HEK293 (cell line): ENCODE data around the gene SMIM27.
A peak's percentile ranks its signal among the peaks of the same experiment; 100 is the strongest.

Experiments used
- CTCF ChIA-PET: fragments of 350-600 bp; formaldehyde crosslinking; extraction: SDS; loops from one replicate; lab custom pipeline; 2021; ENCODE audit warnings: antibody characterized with exemption; lab: Yijun Ruan, JAX
- POLR2A ChIA-PET: fragments of 300-600 bp; formaldehyde crosslinking; extraction: SDS; loops from one replicate; lab custom pipeline; 2020; ENCODE audit warnings: antibody characterized with exemption, inconsistent platforms; lab: Yijun Ruan, JAX
- H3K27ac ChIP-seq: fragments of 200-500 bp; sonication (Bioruptor generic); 2 replicates; pipeline ENCODE4 v1.5.1; 2014; ENCODE audit warnings: low read depth, low read length, control low read depth, inconsistent platforms; ENCODE audit errors: extremely low read depth
- H3K36me3 ChIP-seq, 2 experiments: fragments of 200-500 bp in 1 of 2; sonication (Bioruptor generic) in 1 of 2; 1 replicate in 1 of 2; 2 replicates in 1 of 2; pipeline ENCODE4 v1.5.1; 2014 to 2017; ENCODE audit warnings: inconsistent platforms in 2 of 2, low read length in 2 of 2; ENCODE audit not compliant: control insufficient read depth in 2 of 2, insufficient read depth in 1 of 2
- H3K4me1 ChIP-seq: fragments of 200-500 bp; sonication (Bioruptor generic); 2 replicates; pipeline ENCODE4 v1.5.1; 2014; ENCODE audit warnings: mild to moderate bottlenecking, low read length, inconsistent platforms; ENCODE audit not compliant: control insufficient read depth, insufficient read depth
- H3K4me3 ChIP-seq: 2 replicates; pipeline ENCODE4 v1.5.1; 2011; ENCODE audit warnings: low read depth, mild to moderate bottlenecking, control low read depth, low read length, moderate library complexity
- H3K9me3 ChIP-seq: fragments of 200-500 bp; sonication (Bioruptor generic); 2 replicates; pipeline ENCODE4 v1.5.1; 2014; ENCODE audit warnings: low read depth, low read length, inconsistent platforms; ENCODE audit not compliant: control insufficient read depth, insufficient read depth
- IKZF3 ChIP-seq: fragments of 450-650 bp; IDR thresholded peaks from 2 replicates; pipeline ENCODE4 v1.5.0; 2018; ENCODE audit warnings: missing biosample characterization, mild to moderate bottlenecking, missing genetic modification characterization, moderate library complexity
- MYNN ChIP-seq: fragments of 450-650 bp; formaldehyde crosslinking; IDR thresholded peaks from 2 replicates; pipeline ENCODE4 v1.5.1; 2016; ENCODE audit warnings: missing biosample characterization, missing genetic modification characterization, borderline replicate concordance
- PRDM1 ChIP-seq: fragments of 450-650 bp; formaldehyde crosslinking; IDR thresholded peaks from 2 replicates; pipeline ENCODE4; 2016; ENCODE audit warnings: missing biosample characterization, missing genetic modification characterization
- SP2 ChIP-seq: fragments of 450-650 bp; formaldehyde crosslinking; IDR thresholded peaks from 2 replicates; pipeline ENCODE4 v1.5.1; 2016; ENCODE audit warnings: missing biosample characterization, missing genetic modification characterization
- WT1 ChIP-seq: fragments of 450-650 bp; formaldehyde crosslinking; IDR thresholded peaks from 2 replicates; pipeline ENCODE4 v1.5.1; 2016; ENCODE audit warnings: missing biosample characterization, missing genetic modification characterization
- YY1 ChIP-seq: fragments of 450-650 bp; formaldehyde crosslinking; IDR thresholded peaks from 2 replicates; pipeline ENCODE4 v1.5.1; 2018; ENCODE audit warnings: missing biosample characterization, missing genetic modification characterization
- ZBTB1 ChIP-seq: fragments of 450-650 bp; formaldehyde crosslinking; IDR thresholded peaks from 2 replicates; pipeline ENCODE4 v1.5.1; 2016; ENCODE audit warnings: missing biosample characterization, missing genetic modification characterization
- ZBTB20 ChIP-seq: fragments of 450-650 bp; formaldehyde crosslinking; IDR thresholded peaks from 2 replicates; pipeline ENCODE4 v1.5.1; 2016; ENCODE audit warnings: missing biosample characterization, missing genetic modification characterization
- ZNF23 ChIP-seq: fragments of 450-650 bp; formaldehyde crosslinking; IDR thresholded peaks from 2 replicates; pipeline ENCODE4 v1.5.1; 2016; ENCODE audit warnings: missing biosample characterization, missing genetic modification characterization, borderline replicate concordance
- ZNF24 ChIP-seq: fragments of 450-650 bp; formaldehyde crosslinking; IDR thresholded peaks from 2 replicates; pipeline ENCODE4 v1.5.1; 2016; ENCODE audit warnings: missing biosample characterization, missing genetic modification characterization
- ZNF404 ChIP-seq: fragments of 450-650 bp; formaldehyde crosslinking; IDR thresholded peaks from 2 replicates; pipeline ENCODE4 v1.5.1; 2017; ENCODE audit warnings: missing biosample characterization, missing genetic modification characterization
- ZNF521 ChIP-seq: fragments of 450-650 bp; formaldehyde crosslinking; IDR thresholded peaks from 2 replicates; pipeline ENCODE4 v1.5.1; 2017; ENCODE audit warnings: missing biosample characterization, mild to moderate bottlenecking, missing genetic modification characterization
- ZNF561 ChIP-seq: fragments of 450-650 bp; IDR thresholded peaks from 2 replicates; pipeline ENCODE4 v1.5.1; 2018; ENCODE audit warnings: missing biosample characterization, missing genetic modification characterization, borderline replicate concordance
- ZNF654 ChIP-seq: fragments of 450-650 bp; formaldehyde crosslinking; IDR thresholded peaks from 2 replicates; pipeline ENCODE4 v1.5.1; 2016; ENCODE audit warnings: low read depth, missing biosample characterization, missing genetic modification characterization
- ZNF660 ChIP-seq: fragments of 450-650 bp; IDR thresholded peaks from 2 replicates; pipeline ENCODE4 v1.5.1; 2018; ENCODE audit warnings: missing biosample characterization, mild to moderate bottlenecking, missing genetic modification characterization
- ZNF837 ChIP-seq: fragments of 450-650 bp; formaldehyde crosslinking; IDR thresholded peaks from 2 replicates; pipeline ENCODE4 v1.5.1; 2016; ENCODE audit warnings: missing biosample characterization, missing genetic modification characterization
- ZNF843 ChIP-seq: fragments of 450-650 bp; formaldehyde crosslinking; IDR thresholded peaks from 2 replicates; pipeline ENCODE4 v1.5.1; 2016; ENCODE audit warnings: missing biosample characterization, missing genetic modification characterization
- TF ChIP-seq, protein P1 (sequence below): fragments of 450-650 bp; formaldehyde crosslinking; IDR thresholded peaks from 2 replicates; pipeline ENCODE4 v1.5.1; 2016; ENCODE audit warnings: missing biosample characterization, missing genetic modification characterization
- TF ChIP-seq, protein P2 (sequence below): fragments of 450-650 bp; formaldehyde crosslinking; IDR thresholded peaks from 2 replicates; pipeline ENCODE4 v1.5.1; 2017; ENCODE audit warnings: missing biosample characterization, missing genetic modification characterization
- TF ChIP-seq, protein P3 (sequence below): fragments of 450-650 bp; formaldehyde crosslinking; IDR thresholded peaks from 2 replicates; pipeline ENCODE4 v1.5.1; 2016; ENCODE audit warnings: missing biosample characterization, missing genetic modification characterization
- TF ChIP-seq, protein P4 (sequence below): fragments of 450-650 bp; formaldehyde crosslinking; optimal IDR thresholded peaks from 2 replicates; pipeline ENCODE3; 2016; ENCODE audit warnings: missing biosample characterization, mild to moderate bottlenecking, missing genetic modification characterization
- TF ChIP-seq, protein P5 (sequence below): fragments of 450-650 bp; IDR thresholded peaks from 2 replicates; pipeline ENCODE4 v1.5.1; 2018; ENCODE audit warnings: missing biosample characterization, missing genetic modification characterization

The SMIM27 gene

DNA sequence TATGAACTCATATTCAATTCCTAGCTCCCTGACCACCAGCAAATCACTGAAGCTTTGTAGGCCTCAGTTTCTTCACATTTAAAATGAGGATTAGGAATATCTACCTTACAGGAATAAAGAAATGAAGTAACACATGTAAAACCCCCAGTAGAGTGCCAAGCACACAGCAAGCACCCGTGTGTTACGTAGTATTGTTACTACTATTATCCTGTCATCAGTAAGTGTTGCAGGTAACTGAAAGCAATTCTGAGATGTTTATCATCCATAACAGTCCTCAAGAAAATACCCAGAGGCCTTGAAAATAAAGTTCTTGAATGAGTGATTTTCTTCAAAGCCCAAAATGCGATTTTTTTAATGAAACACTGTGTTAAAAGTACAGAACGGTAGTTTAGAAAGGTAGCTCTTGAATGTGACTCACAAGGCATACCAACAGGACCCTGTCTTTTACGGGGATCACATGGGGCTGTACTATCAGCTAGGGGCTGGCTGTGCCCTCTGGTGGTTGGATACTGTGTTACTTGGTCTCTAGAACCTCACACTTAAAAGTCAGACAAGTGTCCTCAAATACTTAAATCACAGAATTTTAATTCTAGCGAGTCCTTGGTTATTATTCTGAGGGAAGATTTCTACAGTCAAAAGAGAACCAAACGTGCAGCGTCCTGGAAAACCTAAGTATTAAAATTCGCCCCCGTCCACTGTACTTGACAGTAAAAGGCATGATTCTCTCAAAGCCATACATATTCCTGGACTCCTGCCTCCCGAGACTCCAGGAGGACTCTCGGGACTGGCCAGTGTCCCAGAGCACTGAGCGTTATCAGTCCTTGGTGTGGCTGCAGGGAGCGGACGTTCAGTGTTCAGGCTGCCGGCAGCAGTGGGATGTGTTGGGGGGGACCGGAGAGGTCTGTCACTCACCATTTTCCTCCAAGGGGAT is 20.1 kb downstream of the SMIM27 start:
- TF ChIP-seq ZNF837 (tag by site-specific recombination) (no peak), ZNF654 (tag by site-specific recombination) (peak; percentile 45), ZNF843 (tag by site-specific recombination) (no peak), ZNF521 (tag by site-specific recombination) (no peak), SP2 (tag by site-specific recombination) (no peak), ZNF561 (tag by site-specific recombination) (0 out of 2 replicates have a peak, but pooled peaks have one; percentile 21), PRDM1 (tag by site-specific recombination) (no peak), ZNF660 (0 out of 2 replicates have a peak, but pooled peaks have one; percentile 37), ZNF23 (no peak), ZNF24 (no peak), ZBTB20 (peak; percentile 89), IKZF3 (no peak)
- TF ChIP-seq, protein P1, sequence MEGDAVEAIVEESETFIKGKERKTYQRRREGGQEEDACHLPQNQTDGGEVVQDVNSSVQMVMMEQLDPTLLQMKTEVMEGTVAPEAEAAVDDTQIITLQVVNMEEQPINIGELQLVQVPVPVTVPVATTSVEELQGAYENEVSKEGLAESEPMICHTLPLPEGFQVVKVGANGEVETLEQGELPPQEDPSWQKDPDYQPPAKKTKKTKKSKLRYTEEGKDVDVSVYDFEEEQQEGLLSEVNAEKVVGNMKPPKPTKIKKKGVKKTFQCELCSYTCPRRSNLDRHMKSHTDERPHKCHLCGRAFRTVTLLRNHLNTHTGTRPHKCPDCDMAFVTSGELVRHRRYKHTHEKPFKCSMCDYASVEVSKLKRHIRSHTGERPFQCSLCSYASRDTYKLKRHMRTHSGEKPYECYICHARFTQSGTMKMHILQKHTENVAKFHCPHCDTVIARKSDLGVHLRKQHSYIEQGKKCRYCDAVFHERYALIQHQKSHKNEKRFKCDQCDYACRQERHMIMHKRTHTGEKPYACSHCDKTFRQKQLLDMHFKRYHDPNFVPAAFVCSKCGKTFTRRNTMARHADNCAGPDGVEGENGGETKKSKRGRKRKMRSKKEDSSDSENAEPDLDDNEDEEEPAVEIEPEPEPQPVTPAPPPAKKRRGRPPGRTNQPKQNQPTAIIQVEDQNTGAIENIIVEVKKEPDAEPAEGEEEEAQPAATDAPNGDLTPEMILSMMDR (tag by site-specific recombination), result 0 out of 2 replicates have a peak, but pooled peaks have one; percentile 19
- TF ChIP-seq, protein P2, sequence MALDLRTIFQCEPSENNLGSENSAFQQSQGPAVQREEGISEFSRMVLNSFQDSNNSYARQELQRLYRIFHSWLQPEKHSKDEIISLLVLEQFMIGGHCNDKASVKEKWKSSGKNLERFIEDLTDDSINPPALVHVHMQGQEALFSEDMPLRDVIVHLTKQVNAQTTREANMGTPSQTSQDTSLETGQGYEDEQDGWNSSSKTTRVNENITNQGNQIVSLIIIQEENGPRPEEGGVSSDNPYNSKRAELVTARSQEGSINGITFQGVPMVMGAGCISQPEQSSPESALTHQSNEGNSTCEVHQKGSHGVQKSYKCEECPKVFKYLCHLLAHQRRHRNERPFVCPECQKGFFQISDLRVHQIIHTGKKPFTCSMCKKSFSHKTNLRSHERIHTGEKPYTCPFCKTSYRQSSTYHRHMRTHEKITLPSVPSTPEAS (tag by site-specific recombination), result no peak
- TF ChIP-seq, protein P3, sequence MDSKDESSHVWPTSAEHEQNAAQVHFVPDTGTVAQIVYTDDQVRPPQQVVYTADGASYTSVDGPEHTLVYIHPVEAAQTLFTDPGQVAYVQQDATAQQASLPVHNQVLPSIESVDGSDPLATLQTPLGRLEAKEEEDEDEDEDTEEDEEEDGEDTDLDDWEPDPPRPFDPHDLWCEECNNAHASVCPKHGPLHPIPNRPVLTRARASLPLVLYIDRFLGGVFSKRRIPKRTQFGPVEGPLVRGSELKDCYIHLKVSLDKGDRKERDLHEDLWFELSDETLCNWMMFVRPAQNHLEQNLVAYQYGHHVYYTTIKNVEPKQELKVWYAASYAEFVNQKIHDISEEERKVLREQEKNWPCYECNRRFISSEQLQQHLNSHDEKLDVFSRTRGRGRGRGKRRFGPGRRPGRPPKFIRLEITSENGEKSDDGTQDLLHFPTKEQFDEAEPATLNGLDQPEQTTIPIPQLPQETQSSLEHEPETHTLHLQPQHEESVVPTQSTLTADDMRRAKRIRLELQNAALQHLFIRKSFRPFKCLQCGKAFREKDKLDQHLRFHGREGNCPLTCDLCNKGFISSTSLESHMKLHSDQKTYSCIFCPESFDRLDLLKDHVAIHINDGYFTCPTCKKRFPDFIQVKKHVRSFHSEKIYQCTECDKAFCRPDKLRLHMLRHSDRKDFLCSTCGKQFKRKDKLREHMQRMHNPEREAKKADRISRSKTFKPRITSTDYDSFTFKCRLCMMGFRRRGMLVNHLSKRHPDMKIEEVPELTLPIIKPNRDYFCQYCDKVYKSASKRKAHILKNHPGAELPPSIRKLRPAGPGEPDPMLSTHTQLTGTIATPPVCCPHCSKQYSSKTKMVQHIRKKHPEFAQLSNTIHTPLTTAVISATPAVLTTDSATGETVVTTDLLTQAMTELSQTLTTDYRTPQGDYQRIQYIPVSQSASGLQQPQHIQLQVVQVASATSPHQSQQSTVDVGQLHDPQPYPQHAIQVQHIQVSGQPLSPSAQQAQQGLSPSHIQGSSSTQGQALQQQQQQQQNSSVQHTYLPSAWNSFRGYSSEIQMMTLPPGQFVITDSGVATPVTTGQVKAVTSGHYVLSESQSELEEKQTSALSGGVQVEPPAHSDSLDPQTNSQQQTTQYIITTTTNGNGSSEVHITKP (tag by site-specific recombination), result 0 out of 2 replicates have a peak, but pooled peaks have one; percentile 12
- peak overlapping the region; percentile 64 for H3K27ac ChIP-seq
- H3K9me3 ChIP-seq, result no peaks in the 10 kb centered on the region
- peaks cover 4% of the 10 kb centered on the region; the same call in 1 of the 2 replicates for H3K4me1 ChIP-seq
- ChIA-PET POLR2A (interaction anchor here (0.5 to 2.3 kb wide), 8 partner anchors 9 to 453 kb away, joined by 3 to 14 read pairs (median 7); partner anchors contain the start of genes ACO1, DNAJA1 and RIGI), CTCF (interaction anchor here (0.6 to 4.0 kb wide), 28 partner anchors 9 to 452 kb away, joined by 3 to 122 read pairs (median 4); partner anchors contain the start of genes RIGI, SMIM27 and TOPORS)
- peak overlapping the region; percentile 57 for H3K4me3 ChIP-seq
- H3K36me3 ChIP-seq, result peaks cover 3 to 26% of the 10 kb centered on the region in 2 experiments; a peak in 2 of 3 replicates

DNA sequence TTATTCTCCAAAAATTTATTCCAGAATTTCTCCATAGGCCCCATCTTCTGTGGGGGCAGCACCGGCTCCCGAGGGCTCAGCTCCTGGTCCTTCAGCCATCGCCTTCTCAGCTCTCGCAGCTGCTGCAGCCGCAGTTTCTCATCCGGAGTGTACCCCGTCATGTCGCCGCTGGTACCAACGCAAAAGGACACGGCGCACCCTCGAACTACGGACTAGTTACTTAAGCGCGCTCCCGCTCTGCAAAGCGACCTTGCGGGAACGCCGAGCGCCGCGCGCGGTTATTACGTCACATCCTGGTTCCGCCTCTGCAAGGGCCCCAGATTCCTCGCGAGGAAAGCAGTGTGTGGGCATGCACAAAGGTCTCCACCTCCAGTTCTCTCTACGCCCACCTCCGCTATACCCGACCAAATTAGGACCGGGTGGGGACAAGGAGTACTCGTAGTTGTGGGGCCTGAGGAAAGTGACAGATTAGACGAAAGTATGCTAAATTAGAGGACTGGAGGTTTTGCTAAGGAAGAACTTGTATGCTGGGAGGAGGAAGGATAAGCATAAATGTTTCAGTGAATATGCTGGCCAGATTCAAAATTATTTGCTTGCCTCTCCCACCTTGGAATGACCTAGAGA is 20.9 kb downstream of the SMIM27 start, which contains the start of gene NDUFB6:
Gene NDUFB6 (minus strand): TSS at position 260 of the 624 bp plus-strand sequence. CDS start 99 bp downstream, at position 161.
- Histone ChIP-seq H3K9me3 (no peaks in the 10 kb centered on the region), H3K27ac (peak within 1 kb of the TSS; percentile 64), H3K4me3 (peak within 1 kb of the TSS; percentile 57), H3K4me1 (peaks cover 4% of the 10 kb centered on the region; the same call in 1 of the 2 replicates), H3K36me3 (peaks cover 0 to 18% of the 10 kb centered on the region in 2 experiments; a peak in 2 of 3 replicates)
- ChIA-PET CTCF (interaction anchor here (0.6 to 4.0 kb wide), 12 partner anchors 9 to 422 kb away, joined by 3 to 122 read pairs (median 6); partner anchors contain the start of gene RIGI), POLR2A (interaction anchor here (1.0 to 2.3 kb wide), 6 partner anchors 10 to 452 kb away, joined by 4 to 14 read pairs (median 8); partner anchors contain the start of genes ACO1, DNAJA1 and RIGI)
- TF ChIP-seq ZNF404 (tag by site-specific recombination), result no peak
- TF ChIP-seq ZBTB20, result peak; percentile 47; the same call in 1 of the 2 replicates
- TF ChIP-seq ZNF660, result peak; percentile 58
- TF ChIP-seq YY1 (tag by site-specific recombination), result 0 out of 2 replicates have a peak, but pooled peaks have one; percentile 28
- TF ChIP-seq ZBTB1 (tag by site-specific recombination), result no peak; the same call in 1 of the 2 replicates
- peak; percentile 33; the same call in 1 of the 2 replicates for TF ChIP-seq ZNF561 (tag by site-specific recombination)
- no peak for TF ChIP-seq WT1 (tag by site-specific recombination)
- TF ChIP-seq MYNN (tag by site-specific recombination), result no peak
- TF ChIP-seq, protein P4, sequence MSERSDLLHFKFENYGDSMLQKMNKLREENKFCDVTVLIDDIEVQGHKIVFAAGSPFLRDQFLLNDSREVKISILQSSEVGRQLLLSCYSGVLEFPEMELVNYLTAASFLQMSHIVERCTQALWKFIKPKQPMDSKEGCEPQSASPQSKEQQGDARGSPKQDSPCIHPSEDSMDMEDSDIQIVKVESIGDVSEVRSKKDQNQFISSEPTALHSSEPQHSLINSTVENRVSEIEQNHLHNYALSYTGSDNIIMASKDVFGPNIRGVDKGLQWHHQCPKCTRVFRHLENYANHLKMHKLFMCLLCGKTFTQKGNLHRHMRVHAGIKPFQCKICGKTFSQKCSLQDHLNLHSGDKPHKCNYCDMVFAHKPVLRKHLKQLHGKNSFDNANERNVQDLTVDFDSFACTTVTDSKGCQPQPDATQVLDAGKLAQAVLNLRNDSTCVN (tag by site-specific recombination), result peak; percentile 90
- TF ChIP-seq, protein P5, sequence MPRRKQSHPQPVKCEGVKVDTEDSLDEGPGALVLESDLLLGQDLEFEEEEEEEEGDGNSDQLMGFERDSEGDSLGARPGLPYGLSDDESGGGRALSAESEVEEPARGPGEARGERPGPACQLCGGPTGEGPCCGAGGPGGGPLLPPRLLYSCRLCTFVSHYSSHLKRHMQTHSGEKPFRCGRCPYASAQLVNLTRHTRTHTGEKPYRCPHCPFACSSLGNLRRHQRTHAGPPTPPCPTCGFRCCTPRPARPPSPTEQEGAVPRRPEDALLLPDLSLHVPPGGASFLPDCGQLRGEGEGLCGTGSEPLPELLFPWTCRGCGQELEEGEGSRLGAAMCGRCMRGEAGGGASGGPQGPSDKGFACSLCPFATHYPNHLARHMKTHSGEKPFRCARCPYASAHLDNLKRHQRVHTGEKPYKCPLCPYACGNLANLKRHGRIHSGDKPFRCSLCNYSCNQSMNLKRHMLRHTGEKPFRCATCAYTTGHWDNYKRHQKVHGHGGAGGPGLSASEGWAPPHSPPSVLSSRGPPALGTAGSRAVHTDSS, result no peak
